Right forelimb (tissue), 1 donor: ENCODE data around the gene FAM120B.
"Not testable (repeated sequence)": the region's sequence is repeated elsewhere in the genome, so short reads cannot be mapped to it uniquely, and the experiment has no call there.

ENCODE experiments used
- DNase-seq: peaks from one replicate; pipeline ENCODE4 v3.0.0-alpha.2; 2018

Gene FAM120B

GRCh38 chr6:170306324-170307079 is at the start of gene FAM120B:
FAM120B (plus strand) TSS chr6:170306758; CDS start chr6:170317391, 10,633 bp downstream.
- DNase-seq = peak; percentile 98

GRCh38 chr6:170257376-170257775 is 49.2 kb upstream of the FAM120B start:
- no peak for DNase-seq

- DNase-seq = no peak
These were observed 48.2 kb upstream of the FAM120B start for GRCh38 chr6:170258407-170258806.

GRCh38 chr6:170259278-170259677 is 47.3 kb upstream of the FAM120B start:
- no peak for DNase-seq

GRCh38 chr6:170260686-170261085 is 45.9 kb upstream of the FAM120B start:
- no peak for DNase-seq

- DNase-seq = no peak
These were observed 44.7 kb upstream of the FAM120B start for GRCh38 chr6:170261643-170262488.

GRCh38 chr6:170262489-170263088 is 44.0 kb upstream of the FAM120B start:
- DNase-seq = no peak

- no peak for DNase-seq
These were observed 43.1 kb upstream of the FAM120B start for GRCh38 chr6:170263410-170263809.

GRCh38 chr6:170264086-170264485 is 42.5 kb upstream of the FAM120B start:
- no peak for DNase-seq

- DNase-seq = not testable (repeated sequence)
These were observed 41.9 kb upstream of the FAM120B start for GRCh38 chr6:170264644-170265043.

GRCh38 chr6:170265655-170266054 is 40.9 kb upstream of the FAM120B start:
- no peak for DNase-seq

- no peak for DNase-seq
These were observed 40.3 kb upstream of the FAM120B start for GRCh38 chr6:170266061-170266825.

GRCh38 chr6:170267688-170268087 is 38.9 kb upstream of the FAM120B start:
- DNase-seq = no peak

- no peak for DNase-seq
These were observed 38.1 kb upstream of the FAM120B start for GRCh38 chr6:170268216-170269129.

- no peak for DNase-seq
These were observed 37.3 kb upstream of the FAM120B start for GRCh38 chr6:170269151-170269845.

GRCh38 chr6:170269846-170270541 is 36.6 kb upstream of the FAM120B start:
- no peak for DNase-seq

GRCh38 chr6:170270984-170271593 is 35.5 kb upstream of the FAM120B start:
- DNase-seq = no peak

GRCh38 chr6:170271771-170272314 is 34.7 kb upstream of the FAM120B start:
- DNase-seq = no peak

- no peak for DNase-seq
These were observed 34.1 kb upstream of the FAM120B start for GRCh38 chr6:170272341-170273065.
